ENCODE data around the gene ARCN1.
"Not testable (repeated sequence)": the region's sequence is repeated elsewhere in the genome, so short reads cannot be mapped to it uniquely, and the experiment has no call there.

ARCN1 gene

DNA sequence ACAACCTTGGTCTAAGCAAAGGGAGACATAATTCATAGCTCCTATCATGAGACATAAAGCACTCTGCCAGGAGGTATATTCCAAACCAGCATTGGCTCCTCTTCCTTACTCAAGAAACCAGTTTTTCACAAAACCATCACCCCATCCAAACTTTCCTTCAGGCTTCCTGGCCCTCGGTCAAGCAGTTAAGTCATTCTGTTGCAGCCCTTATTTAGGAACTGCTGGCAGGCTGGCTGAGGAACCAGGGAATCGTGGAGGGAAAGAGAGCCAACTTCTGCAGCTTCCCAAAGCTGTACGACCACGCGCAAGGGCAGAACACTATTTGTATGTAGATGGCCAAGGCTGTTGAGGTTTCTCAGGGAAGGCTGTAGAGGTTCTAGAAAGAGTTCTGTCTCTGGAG lies 7.2 kb upstream of the ARCN1 start:
- Histone ChIP-seq H3K27ac (ENCODE audit: low read depth, low read length) (peak overlapping the region; percentile 10), H3K27me3 (ENCODE audit: control insufficient read depth, insufficient read depth, low read length) (no peaks in the 10 kb centered on the region), H3K4me3 (ENCODE audit: low read length) (peak overlapping the region; percentile 45), H3K36me3 (ENCODE audit: control insufficient read depth, insufficient read depth, low read length) (no peaks in the 10 kb centered on the region), H3K4me1 (ENCODE audit: control insufficient read depth, insufficient read depth, low read length) (peaks cover 3% of the 10 kb centered on the region), H3K9ac (ENCODE audit: low read length) (no peak overlapping the region)

DNA sequence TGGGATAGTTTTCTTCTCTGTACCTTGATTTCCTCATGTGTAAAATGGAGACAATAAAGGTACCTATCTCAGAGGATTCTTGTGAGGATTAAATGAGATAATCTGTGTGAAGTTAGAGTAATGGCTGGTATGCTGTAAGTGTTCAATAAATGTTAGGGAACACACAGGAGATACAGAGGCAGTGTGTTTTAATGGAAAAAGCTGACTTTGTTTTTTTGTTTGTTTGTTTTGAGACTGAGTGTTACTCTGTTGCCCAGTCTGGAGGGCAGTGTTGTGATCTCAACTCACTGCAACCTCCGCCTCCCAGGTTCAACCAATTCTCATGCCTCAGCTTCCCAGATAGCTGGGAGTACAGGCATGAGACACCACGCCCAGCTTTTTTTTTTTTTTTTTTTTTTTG lies 2.5 kb upstream of the ARCN1 start:
- Histone ChIP-seq H3K4me3 (ENCODE audit: low read length) (no peak overlapping the region), H3K27me3 (ENCODE audit: control insufficient read depth, insufficient read depth, low read length) (no peaks in the 10 kb centered on the region), H3K36me3 (ENCODE audit: control insufficient read depth, insufficient read depth, low read length) (no peaks in the 10 kb centered on the region), H3K4me1 (ENCODE audit: control insufficient read depth, insufficient read depth, low read length) (peaks cover 15% of the 10 kb centered on the region), H3K9ac (ENCODE audit: low read length) (no peak overlapping the region), H3K27ac (ENCODE audit: low read depth, low read length) (no peak overlapping the region)

DNA sequence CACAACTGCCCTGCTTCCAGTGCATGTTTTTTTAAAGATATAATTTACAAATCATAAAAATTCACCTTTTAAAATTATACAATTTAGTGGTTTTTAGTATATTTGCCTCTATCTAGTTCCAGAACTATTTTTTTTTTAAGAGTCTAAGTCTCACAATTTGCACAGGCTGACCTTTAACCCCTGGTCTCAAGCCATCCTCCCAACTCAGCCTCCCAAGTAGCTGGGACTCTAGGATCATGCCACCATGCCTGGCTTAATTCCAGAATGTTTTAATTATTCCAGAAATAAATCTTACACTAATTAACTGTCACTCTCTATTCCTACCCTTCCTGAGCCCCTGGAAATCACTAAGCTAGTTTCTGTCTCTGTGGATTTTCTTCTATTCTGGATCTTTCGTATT lies 1.4 kb upstream of the ARCN1 start:
- Histone ChIP-seq H3K27ac (ENCODE audit: low read depth, low read length) (no peak overlapping the region), H3K4me3 (ENCODE audit: low read length) (no peak overlapping the region)

DNA sequence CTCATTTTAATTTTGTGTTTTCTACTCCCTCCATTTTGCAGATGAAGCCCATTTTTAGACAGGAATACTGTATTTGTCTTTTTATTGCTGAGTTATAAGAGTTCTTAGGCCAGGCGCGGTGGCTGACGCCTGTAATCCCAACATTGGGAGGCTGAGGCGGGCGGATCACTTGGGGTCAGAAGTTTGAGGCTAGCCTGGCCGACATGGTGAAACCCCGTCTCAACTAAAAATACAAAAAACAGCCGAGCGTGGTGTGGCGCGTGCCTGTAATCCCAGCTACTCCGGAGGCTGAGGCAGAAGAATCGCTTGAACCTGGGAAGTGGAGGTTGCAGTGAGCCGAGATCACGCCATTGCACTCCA lies 528 bp upstream of the ARCN1 start:
- peak overlapping the region; percentile 85 for H3K4me3 ChIP-seq (ENCODE audit: low read length)
- H3K36me3 ChIP-seq (ENCODE audit: control insufficient read depth, insufficient read depth, low read length); H3K27me3 ChIP-seq (ENCODE audit: control insufficient read depth, insufficient read depth, low read length); H3K9ac ChIP-seq (ENCODE audit: low read length): not testable (repeated sequence)
- H3K4me1 ChIP-seq (ENCODE audit: control insufficient read depth, insufficient read depth, low read length) = peaks cover 20% of the 10 kb centered on the region
- H3K27ac ChIP-seq (ENCODE audit: low read depth, low read length) = peak overlapping the region; percentile 96

More for the DNA sequence above, 1.4 kb upstream of the ARCN1 start:
- Histone ChIP-seq H3K27me3 (ENCODE audit: control insufficient read depth, insufficient read depth, low read length) (no peaks in the 10 kb centered on the region), H3K4me1 (ENCODE audit: control insufficient read depth, insufficient read depth, low read length) (peaks cover 15% of the 10 kb centered on the region), H3K36me3 (ENCODE audit: control insufficient read depth, insufficient read depth, low read length) (no peaks in the 10 kb centered on the region), H3K9ac (ENCODE audit: low read length) (no peak overlapping the region)

DNA sequence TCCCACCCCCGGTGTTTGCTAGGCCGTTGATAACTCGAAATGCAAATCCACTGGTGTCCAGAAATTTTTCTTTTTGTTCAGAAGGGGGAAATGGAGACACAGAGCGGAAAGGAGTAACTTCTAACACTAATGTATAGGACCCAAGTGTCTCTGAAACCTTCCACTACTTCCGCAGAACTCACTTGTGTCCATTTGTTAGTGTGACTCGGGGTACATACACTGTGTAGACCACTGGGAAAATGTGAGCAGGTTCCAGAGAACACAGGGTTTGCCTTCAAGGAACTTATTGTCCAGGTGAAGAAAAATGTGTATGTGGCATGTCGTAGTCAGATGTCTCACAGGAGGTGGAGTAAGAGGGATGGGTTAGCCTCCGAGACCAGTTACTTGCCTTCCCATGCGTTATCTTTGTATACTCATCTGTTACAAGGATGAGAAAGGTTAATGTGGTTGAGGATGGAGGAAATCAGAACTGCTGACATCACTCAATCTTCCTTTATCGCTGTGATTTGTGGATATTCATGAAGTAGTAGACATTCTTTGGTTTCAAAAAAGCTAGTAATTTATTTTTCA lies 857 bp downstream of the ARCN1 start:
- H3K4me1 ChIP-seq (ENCODE audit: control insufficient read depth, insufficient read depth, low read length) = peaks cover 20% of the 10 kb centered on the region
- H3K4me3 ChIP-seq (ENCODE audit: low read length) = peak overlapping the region; percentile 85
- no peaks in the 10 kb centered on the region for H3K27me3 ChIP-seq (ENCODE audit: control insufficient read depth, insufficient read depth, low read length)
- peak overlapping the region; percentile 89 for H3K9ac ChIP-seq (ENCODE audit: low read length)
- H3K27ac ChIP-seq (ENCODE audit: low read depth, low read length) = peak overlapping the region; percentile 96
- H3K36me3 ChIP-seq (ENCODE audit: control insufficient read depth, insufficient read depth, low read length) = no peaks in the 10 kb centered on the region

DNA sequence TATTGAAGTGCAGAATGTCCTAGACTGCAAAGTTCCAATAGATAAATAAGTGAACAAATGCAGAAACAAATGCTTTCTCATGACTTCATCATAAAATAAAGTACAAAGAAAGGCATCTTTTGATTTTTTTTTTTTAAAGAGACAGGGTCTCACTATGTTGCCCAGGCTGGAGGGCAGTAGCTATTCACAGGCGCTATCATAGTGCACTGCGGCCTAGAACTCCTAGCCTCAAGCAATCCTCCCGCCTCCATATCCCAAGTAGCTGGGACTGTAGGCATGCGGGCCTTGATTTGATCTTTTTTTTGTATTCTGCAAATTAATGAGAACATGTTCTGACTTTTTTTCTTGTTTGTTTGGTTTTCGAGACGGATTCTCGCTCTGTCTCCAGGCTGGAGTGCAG lies 2.4 kb downstream of the ARCN1 start:
- Histone ChIP-seq H3K4me1 (ENCODE audit: control insufficient read depth, insufficient read depth, low read length) (peaks cover 20% of the 10 kb centered on the region), H3K27ac (ENCODE audit: low read depth, low read length) (no peak overlapping the region), H3K4me3 (ENCODE audit: low read length) (no peak overlapping the region), H3K9ac (ENCODE audit: low read length) (no peak overlapping the region), H3K27me3 (ENCODE audit: control insufficient read depth, insufficient read depth, low read length) (no peaks in the 10 kb centered on the region), H3K36me3 (ENCODE audit: control insufficient read depth, insufficient read depth, low read length) (no peaks in the 10 kb centered on the region)

DNA sequence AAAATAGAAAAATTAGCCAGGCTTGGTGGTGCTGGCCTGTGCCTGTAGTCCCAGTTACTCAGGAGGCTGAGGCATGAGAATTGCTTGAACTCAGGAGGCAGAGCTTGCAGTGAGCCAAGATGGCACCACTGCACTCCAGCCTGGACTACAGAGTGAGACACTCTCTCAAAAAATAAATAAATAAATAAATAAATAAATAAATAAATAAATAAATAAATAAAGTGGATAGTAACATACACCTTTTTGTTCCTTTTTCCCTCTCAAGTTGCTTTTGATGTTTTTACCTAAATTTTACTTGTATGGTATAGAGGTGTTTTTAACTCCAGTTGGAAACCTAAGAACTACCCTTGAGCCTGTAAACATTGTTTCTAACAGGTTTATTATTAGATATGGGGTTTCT lies 5.8 kb downstream of the ARCN1 start:
- H3K36me3 ChIP-seq (ENCODE audit: control insufficient read depth, insufficient read depth, low read length); H3K4me3 ChIP-seq (ENCODE audit: low read length); H3K27ac ChIP-seq (ENCODE audit: low read depth, low read length); H3K27me3 ChIP-seq (ENCODE audit: control insufficient read depth, insufficient read depth, low read length); H3K9ac ChIP-seq (ENCODE audit: low read length): not testable (repeated sequence)
- H3K4me1 ChIP-seq (ENCODE audit: control insufficient read depth, insufficient read depth, low read length) = peaks cover 20% of the 10 kb centered on the region

DNA sequence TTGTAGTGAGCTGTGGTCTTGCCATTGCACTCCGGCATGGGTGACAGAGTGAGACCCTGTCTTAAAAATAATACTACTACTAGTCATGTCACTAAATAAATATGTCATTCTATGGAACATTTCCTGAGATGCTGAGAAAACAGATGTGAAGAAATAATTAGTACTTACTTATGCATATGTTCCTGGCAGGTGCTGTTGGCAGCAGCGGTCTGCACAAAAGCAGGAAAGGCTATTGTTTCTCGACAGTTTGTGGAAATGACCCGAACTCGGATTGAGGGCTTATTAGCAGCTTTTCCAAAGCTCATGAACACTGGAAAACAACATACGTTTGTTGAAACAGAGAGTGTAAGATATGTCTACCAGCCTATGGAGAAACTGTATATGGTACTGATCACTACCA lies 8.8 kb downstream of the ARCN1 start:
- Histone ChIP-seq H3K27ac (ENCODE audit: low read depth, low read length) (no peak overlapping the region), H3K9ac (ENCODE audit: low read length) (no peak overlapping the region), H3K36me3 (ENCODE audit: control insufficient read depth, insufficient read depth, low read length) (peaks cover 21% of the 10 kb centered on the region), H3K4me1 (ENCODE audit: control insufficient read depth, insufficient read depth, low read length) (peaks cover 2% of the 10 kb centered on the region), H3K27me3 (ENCODE audit: control insufficient read depth, insufficient read depth, low read length) (no peaks in the 10 kb centered on the region), H3K4me3 (ENCODE audit: low read length) (no peak overlapping the region)

DNA sequence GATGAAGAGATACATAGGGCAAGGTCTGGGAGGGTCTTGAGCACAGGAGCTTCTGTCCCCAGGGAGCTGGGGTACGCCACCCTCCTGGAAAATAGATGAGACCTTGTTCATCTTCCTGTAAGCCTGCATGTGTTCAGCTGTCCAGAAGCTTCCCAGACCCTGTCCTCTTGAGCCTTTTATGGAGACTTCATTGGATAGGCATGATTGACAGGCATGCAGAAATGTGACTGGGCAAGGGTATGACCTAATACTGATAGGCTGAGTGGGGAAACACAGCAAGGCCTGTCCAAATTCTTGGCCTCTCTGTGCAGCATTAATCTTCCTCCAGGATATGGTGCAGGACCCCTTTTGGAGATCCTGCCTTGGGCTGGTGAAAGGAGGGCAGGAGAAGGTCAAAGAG lies 15.7 kb downstream of the ARCN1 start:
- Histone ChIP-seq H3K36me3 (ENCODE audit: control insufficient read depth, insufficient read depth, low read length) (peaks cover 44% of the 10 kb centered on the region), H3K9ac (ENCODE audit: low read length) (no peak overlapping the region), H3K4me1 (ENCODE audit: control insufficient read depth, insufficient read depth, low read length) (no peaks in the 10 kb centered on the region), H3K27ac (ENCODE audit: low read depth, low read length) (no peak overlapping the region), H3K27me3 (ENCODE audit: control insufficient read depth, insufficient read depth, low read length) (no peaks in the 10 kb centered on the region), H3K4me3 (ENCODE audit: low read length) (no peak overlapping the region)

DNA sequence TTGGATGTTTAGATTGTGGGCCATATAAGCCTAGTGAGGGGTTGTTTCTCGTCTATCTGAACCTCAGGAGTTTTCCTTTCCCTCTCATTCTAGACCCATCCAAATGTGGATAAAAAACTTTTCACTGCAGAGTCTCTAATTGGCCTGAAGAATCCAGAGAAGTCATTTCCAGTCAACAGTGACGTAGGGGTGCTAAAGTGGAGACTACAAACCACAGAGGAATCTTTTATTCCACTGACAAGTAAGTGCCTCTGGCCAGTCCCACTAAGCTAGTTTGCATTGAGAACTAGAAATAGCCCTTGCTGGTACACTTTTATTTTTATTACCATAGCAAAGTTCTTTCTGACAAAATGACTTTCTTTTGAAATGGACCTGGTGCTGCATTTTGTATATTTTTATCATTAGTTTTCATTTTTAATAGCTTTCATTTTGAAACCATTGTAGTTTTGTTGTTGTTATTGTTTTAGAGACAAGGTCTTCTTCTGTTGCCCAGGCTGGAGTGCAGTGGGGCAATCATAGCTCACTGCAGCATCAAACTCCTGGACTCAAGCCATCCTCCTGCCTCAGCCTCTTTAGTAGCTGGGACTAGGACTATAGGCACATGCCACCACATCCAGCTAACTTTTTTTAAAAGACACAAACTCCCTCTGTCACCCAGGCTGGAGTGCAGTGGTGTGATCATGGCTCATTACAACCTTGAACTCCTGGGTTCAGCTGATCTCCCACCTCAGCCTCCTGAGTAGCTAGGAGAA lies 20.6 kb downstream of the ARCN1 start:
- Histone ChIP-seq H3K27ac (ENCODE audit: low read depth, low read length) (peak overlapping the region; percentile 60), H3K4me1 (ENCODE audit: control insufficient read depth, insufficient read depth, low read length) (peaks cover 5% of the 10 kb centered on the region), H3K27me3 (ENCODE audit: control insufficient read depth, insufficient read depth, low read length) (no peaks in the 10 kb centered on the region), H3K9ac (ENCODE audit: low read length) (no peak overlapping the region), H3K36me3 (ENCODE audit: control insufficient read depth, insufficient read depth, low read length) (peaks cover 39% of the 10 kb centered on the region), H3K4me3 (ENCODE audit: low read length) (no peak overlapping the region)

DNA sequence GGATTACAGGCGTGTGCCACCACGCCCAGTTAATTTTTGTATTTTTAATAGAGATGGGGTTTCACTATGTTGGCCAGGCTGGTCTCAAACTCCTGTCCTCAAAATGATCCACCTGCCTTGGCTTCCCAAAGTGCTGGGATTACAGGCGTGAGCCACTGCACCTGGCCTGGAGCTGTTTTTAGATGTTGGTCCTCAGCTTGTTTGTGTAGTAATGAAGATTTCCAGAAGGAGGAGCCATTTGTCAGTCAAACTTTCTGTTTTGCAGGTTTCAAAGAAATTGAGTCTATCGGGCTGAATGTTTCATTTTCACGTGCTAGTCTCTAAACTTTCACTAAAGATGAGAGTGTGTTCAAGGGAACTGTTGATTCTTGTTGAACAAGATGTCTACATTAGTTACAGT lies 22.8 kb downstream of the ARCN1 start:
- H3K27ac ChIP-seq (ENCODE audit: low read depth, low read length); H3K4me1 ChIP-seq (ENCODE audit: control insufficient read depth, insufficient read depth, low read length); H3K9ac ChIP-seq (ENCODE audit: low read length); H3K4me3 ChIP-seq (ENCODE audit: low read length); H3K27me3 ChIP-seq (ENCODE audit: control insufficient read depth, insufficient read depth, low read length): not testable (repeated sequence)
- peaks cover 39% of the 10 kb centered on the region for H3K36me3 ChIP-seq (ENCODE audit: control insufficient read depth, insufficient read depth, low read length)

DNA sequence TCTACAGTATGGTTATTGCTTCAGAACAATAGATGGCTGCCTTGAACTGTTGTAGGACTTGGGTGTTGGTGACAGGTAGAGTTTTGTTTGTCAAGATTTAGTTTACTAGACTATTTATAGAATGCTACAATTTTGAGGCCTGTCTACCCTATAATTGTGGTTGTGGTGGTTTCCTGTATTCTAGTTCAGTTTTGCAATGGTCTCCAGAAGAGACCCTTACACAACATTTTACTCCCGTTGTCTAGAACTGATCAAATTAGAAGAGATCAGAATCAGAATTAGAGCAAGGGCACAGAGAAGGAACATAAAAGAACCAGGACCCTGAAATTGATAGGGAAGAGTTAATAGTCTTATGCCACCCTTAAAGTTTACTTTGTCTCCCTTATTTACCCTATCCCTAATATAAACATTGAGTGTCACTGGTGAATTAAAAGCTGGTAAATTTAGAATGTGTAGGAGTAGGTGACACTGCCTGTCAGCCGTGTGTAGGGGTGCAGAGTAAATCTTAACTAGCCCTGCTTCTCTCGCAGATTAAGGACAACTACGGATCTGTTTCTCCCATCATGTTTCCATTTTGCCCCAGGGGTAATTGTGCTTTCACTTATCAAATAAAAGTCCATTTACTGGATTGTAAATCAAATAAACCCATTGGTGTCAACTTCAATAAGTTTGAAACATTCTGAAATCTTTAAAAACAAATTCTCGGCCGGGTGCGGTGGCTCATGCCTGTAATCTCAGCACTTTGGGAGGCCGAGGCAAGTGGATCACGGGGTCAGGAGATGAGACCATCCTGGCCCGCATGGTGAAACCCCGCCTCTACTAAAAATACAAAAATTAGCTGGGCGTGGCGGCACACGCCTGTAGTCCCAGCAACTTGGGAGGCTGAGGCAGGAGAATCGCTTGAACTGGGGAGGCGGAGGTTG lies 24.3 kb downstream of the ARCN1 start:
- Histone ChIP-seq H3K27ac (ENCODE audit: low read depth, low read length) (no peak overlapping the region), H3K9ac (ENCODE audit: low read length) (no peak overlapping the region), H3K27me3 (ENCODE audit: control insufficient read depth, insufficient read depth, low read length) (no peaks in the 10 kb centered on the region), H3K36me3 (ENCODE audit: control insufficient read depth, insufficient read depth, low read length) (peaks cover 39% of the 10 kb centered on the region), H3K4me1 (ENCODE audit: control insufficient read depth, insufficient read depth, low read length) (peaks cover 5% of the 10 kb centered on the region), H3K4me3 (ENCODE audit: low read length) (no peak overlapping the region)
